ENCODE data around the gene UTP11.

UTP11 gene

DNA sequence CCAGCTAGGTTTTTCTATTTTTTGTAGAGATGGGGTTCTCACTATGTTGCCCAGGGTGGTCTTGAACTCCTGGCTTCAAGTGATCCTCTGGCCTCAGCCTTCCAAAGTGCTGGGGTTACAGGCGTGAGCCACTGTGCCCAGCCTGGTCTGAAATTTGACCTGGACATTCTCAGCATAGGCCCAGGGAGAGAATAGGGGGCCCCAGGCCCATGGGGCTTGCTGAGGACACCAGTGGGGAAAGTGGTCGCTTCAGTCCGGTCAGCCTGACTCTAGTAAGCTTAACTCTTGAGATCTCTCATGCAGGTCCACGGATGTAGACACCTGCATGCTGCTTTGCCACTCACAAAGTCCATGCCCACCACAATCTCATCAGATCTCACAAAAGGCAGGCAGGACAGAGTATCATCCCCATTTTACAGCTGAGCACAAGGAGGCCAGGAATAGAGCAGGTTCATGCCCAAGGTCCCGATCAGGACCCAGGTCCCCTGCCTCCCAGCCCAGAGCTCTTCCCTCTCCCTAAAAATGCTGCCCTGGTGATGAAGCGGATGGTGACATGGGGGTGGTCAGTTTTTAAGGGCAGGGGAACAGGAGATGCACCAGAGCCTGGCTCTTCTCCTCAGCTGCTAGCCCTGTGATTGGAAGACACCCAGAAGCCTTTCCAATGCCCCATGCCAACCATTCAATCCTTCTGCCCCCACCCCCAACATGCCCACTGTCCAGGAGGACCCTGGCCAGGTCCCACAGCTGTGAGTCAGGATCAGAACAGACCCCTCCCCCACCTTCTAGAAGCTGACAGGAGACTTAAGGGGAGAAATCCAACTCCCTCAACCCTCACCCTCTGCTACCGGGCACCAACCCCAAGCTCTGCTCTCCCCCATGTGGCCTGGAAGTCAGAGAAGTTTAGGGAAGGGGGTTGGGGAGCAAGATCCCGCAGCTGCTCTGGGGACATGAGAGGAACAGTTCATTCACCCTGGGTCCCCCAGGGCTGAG is 9.0 kb upstream of the UTP11 start:
- no peak for DNase-seq (ENCODE audit: low read depth in 2 of 2)

- no peak for DNase-seq (ENCODE audit: low read depth in 2 of 2)
These were observed 8.0 kb upstream of the UTP11 start for GRCh38 chr1:38004284-38005108.

- DNase-seq (ENCODE audit: low read depth in 2 of 2), result no peak
These were observed 7.1 kb upstream of the UTP11 start, which contains the start of gene FHL3 for GRCh38 chr1:38005195-38006007. FHL3 (minus strand) TSS chr1:38005514; CDS start chr1:37999412, 6,102 bp downstream.

DNA sequence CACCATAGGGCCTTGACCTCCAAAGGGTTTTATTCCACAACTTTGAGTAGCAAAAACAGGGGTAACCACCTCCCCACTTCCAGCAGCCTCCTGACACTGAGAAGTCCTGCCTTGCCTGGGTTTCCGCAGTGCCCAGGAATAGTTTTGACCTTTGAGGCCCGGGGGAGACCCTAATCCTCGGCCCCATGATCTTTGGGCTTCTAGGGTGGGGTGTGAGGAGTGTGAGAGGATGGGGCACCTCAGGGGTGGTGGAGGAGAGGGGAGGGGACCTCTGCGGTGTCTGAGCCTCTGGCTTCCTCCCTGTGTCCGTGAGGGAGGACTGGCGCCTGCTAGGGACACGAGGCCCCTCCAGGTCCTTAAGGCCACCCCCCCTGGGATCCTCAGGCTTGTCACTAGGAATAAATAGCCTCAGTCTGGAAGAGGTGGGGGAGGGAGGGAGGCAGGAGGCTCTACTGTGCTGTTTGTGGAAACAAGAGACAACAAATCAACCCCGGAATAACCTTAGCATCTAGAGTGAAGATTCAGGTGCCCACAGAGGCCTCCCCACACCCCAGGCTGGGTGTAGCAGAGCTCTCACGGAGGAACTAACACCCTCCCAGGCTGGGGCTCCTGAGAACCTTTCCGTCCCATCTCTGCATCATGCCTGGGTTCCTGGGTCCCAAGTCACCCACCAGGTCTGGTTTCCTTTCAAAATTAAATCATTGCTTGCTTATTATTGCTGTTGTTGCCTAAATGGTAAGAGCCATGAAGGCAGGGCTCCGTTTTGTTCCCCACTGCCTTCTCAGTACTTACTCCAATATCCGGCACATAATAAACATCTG is 6.3 kb upstream of the UTP11 start:
- no peak for DNase-seq (ENCODE audit: low read depth in 2 of 2)

GRCh38 chr1:38009088-38009840 is 3.3 kb upstream of the UTP11 start:
- no peak for DNase-seq (ENCODE audit: low read depth in 2 of 2)

- no peak for DNase-seq (ENCODE audit: low read depth in 2 of 2)
These were observed 2.7 kb upstream of the UTP11 start for GRCh38 chr1:38009841-38010180.

DNA sequence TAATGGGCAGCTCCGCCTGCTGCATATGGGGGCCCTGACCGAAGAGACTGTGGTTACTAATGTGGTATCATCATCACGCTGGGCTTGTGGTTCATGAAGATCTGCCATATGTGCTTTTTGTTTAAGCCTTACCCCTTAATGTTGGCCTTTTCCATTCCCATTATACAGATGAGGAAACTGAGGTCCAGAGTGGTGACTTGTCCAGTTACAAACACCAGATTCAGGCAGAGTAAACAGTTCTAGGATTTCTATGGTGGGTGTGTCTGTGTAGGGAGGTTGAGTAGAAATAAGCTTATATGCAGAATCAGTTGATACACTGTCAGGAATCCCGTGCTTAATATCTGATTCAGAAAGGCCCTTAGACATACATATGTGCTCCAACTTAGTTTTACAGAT is 691 bp downstream of the UTP11 start:
- DNase-seq (ENCODE audit: low read depth in 2 of 2), result no peak

DNA sequence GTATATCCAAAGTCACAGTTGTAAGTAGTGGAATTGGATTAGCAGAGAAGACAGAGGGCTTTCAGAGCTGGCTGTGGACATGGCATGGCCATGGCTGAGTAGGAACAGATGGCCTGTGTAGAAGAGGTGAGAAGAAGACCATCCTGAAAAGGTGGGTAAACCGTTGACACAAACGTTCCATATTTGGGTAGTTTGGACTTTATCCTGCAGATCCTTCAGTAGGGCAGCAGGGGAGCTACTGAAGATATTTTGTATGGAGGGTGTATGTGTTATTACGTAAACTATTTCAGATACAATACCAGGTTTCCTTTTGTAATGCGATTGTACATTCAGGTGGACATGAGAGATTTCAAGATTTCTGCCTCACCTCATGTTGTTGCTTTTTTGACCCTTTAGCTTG is 1.6 kb downstream of the UTP11 start:
- no peak for DNase-seq (ENCODE audit: low read depth in 2 of 2)

DNA sequence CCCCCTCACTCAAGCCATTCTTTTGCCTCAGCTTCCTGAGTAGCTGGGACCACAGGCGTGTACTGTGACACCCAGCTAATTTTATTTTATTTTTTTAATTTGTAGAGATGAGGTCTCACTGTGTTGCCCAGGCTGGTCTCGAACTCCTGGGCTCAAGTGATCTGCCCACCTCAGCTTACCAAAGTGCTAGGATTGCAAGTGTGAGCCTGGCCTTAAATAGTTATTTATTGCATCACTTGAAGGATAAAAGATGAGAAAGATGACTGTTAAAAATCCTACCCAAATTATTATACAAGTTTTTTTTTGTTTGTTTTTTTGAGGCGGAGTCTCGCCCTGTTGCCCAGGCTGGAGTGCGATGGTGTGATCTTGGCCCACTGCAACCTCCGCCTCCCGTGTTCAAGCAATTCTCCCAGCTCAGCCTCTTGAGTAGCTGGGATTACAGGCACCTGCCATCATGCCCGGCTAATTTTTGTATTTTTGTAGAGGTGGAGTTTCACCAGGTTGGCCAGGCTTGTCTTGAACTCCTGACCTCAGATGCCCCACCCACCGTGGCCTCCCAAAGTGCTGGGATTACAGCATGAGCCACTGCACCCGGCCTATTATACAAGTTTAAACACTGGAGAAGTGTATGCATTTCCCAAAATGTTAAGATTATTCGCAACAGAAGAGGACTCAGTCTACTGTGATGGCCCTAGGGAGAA is 2.3 kb downstream of the UTP11 start:
- DNase-seq (ENCODE audit: low read depth in 2 of 2), result no peak

DNA sequence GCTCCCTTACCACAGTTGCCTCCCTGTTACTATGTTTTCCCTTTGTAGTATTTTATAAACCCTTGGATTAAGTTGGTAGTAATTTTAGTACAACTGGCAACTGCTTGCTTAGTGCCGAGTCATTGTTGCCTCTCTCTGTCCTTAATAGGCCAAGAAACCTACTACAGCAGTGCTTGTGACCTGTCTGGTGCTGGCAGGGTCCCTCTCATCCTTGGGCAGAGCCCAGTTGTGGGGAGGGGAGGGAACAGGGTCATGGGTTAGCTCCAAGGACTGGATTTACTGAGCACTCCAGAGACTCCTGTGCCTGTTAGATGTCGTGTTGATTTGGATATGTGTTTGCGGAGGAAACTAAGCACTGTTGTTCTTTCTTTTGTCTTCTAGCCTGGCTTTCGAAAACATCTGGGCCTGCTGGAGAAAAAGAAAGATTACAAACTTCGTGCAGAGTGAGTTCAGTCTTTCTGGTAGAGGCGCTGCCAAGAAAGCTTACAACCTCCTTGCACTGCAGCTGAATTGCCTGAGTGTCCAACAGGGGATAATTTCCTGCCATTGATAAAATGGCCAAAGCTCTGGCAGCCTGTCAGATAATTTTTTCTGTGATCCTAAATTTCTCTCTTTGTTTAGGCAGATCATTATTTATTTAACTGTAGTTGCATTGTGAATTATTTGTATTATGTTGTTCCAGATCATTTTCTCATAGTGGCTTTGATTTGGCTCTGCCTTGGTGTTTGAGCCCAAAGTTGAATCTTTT is 3.6 kb downstream of the UTP11 start:
- no peak for DNase-seq (ENCODE audit: low read depth in 2 of 2)

DNA sequence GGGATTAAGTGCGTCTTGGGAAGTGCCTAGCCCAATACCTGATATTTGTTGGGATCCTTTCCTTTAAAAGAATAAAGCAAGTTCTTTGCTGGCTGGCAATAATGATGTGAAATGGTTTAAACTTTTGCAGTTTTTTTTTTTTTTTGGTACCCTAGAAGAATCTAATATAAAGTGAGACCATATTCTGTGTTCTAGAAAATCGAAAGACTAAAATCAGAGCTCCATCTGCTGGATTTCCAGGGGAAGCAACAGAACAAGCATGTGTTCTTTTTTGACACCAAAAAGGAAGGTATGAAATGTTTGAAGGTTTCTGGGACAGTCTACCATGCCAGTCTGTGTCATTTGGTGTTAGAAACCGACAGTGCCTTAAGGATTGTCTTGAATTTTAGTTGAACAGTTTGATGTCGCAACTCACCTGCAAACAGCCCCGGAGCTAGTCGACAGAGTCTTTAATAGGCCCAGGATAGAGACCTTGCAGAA is 6.4 kb downstream of the UTP11 start:
- DNase-seq (ENCODE audit: low read depth in 2 of 2), result no peak

DNA sequence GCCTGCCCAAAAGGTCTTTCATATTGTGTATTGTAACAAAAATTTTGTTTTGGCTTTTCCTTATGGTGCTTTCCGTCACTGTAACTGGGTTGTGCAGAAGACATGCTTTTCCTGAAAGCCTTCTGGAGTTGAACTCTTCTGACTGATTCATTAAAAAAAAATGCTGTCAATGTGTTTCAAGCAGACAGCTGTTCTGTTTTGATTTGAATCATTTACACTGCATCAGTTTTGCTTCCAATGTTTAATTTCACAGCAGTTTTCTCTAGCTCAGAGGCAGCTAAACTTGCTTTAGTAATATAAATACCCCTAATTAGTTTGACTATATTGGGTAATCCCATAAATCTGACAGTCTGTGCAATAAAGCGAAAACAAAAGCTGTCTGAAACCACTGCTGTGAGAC is 7.9 kb downstream of the UTP11 start:
- no peak for DNase-seq (ENCODE audit: low read depth in 2 of 2)

DNA sequence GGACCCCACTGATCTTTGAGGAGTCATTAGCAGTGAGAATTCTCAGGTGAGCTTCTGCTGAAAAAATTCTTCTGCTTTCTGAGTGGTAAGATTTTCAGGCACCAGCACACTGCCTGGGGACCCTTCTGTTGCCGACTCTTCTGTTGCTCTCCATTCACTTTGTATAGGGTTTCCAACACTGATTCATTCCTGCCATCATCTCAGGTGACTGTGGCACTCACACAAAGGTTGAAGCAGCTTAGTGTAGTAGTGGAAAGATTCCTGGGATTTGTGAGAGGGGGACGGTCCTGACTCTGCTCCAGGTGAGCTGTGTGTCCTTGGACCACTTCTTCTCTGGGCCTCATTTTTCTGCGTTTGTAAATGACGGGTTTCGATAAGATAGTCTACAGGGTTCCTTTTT is 9.4 kb downstream of the UTP11 start:
- no peak for DNase-seq (ENCODE audit: low read depth in 2 of 2)

GRCh38 chr1:38022810-38023209 is 10.3 kb downstream of the UTP11 start:
- no peak for DNase-seq (ENCODE audit: low read depth in 2 of 2)

DNA sequence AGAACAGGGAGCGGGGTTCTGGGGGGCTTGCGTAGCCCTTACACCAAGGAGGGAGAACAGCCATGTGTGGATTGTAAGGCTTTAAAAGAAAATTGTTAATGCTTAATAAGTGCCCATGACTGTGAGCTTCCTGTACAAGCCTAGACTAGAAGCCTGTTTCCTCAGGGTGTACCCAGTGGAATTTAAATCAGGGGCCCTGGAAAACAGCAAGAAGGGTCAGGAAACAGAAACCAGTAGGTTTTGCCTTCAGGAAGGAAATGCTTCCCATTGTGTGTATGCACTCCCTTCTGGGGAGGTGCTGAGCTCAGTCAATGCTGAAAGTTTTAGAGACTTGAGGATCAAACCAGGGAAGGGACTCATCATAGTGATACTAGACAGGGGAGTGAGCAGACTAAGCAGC is 12.7 kb downstream of the UTP11 start:
- no peak for DNase-seq (ENCODE audit: low read depth in 2 of 2)

DNA sequence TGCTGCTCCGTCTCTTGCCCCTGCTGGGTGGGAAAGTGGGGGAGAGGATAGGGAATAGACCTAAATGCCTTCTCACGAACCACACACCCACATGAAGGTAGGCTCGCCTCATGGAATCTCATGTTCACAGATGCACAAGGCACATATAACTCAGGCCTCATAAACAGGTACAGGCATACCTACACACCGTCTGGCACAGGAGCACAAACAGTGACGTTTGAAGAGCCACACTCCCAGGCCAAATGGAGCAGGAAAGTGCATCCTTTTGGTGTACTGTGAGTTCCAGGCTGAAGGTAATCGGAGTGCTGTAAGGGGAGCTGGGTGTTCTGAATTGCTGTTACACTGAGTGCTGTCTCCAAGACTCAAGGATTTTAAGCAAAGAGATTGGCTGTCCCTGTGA is 13.1 kb downstream of the UTP11 start:
- no peak for DNase-seq (ENCODE audit: low read depth in 2 of 2)

DNA sequence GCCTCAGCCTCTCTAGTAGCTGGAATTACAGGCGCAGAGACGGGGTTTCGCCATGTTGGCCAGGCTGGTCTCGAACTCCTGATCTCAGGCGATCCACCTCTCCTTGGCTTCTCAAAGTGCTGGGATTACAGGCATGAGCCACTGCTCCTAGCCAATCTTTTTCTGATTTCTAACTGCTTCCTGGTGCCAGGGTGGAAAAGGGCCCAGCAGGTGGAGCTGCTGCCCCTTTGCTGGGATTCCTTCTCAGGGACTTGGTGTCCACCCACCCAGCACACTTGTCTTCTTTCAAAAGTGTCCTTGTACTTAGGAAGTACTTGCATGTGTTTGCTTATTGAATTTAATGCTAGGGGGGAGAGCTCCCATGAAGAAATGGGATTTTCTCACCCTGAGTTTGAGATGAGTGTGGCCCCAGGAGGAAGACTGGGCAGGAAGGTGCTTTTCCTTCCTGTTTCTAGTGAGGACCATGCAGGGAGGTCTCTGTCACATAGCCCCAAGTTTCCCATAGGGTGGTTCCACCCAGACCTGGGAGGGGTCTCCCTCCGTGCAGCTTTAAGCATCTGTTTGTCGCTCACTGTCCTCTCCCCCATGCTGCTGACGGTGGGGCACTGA is 14.2 kb downstream of the UTP11 start:
- no peak for DNase-seq (ENCODE audit: low read depth in 2 of 2)

All from stimulated activated CD8-positive, alpha-beta memory T cell treated with anti-CD3 and anti-CD28 coated beads, Interleukin-15, amount 100 ng/mL, for 4 hours (primary cell).